Esophagus muscularis mucosa (tissue), 4 donors: ENCODE data around the gene PLEKHA6. TPM values are rescaled to one million over a fixed set of nuclear protein-coding genes. Genes with fewer than 3 reads are reported as not detected.

ENCODE experiments used
- DNase-seq: peaks from one replicate; pipeline ENCODE4 v3.0.0-alpha.2; 2017; ENCODE audit errors: extremely low spot score
- H3K27ac ChIP-seq, 4 donors: fragments of 200-600 bp; sonication (generic); replicated peaks in 1 of 4; 1 replicate in 3 of 4; 2 replicates in 1 of 4; pipeline ENCODE4 v1.5.1; 2016 to 2019; ENCODE audit warnings: mild to moderate bottlenecking in 1 of 4
- H3K27me3 ChIP-seq, 4 donors: fragments of 200-600 bp; sonication (generic); one replicate each; pipeline versions ENCODE4 v1.5.1 to v1.6.0; 2016 to 2019
- H3K36me3 ChIP-seq, 4 donors: fragments of 200-600 bp; sonication (generic); one replicate each; pipeline ENCODE4 v1.5.1; 2016 to 2019
- H3K4me1 ChIP-seq, 4 donors: fragments of 200-600 bp; sonication (generic); one replicate each; pipeline ENCODE4 v1.5.1; 2016 to 2019
- H3K4me3 ChIP-seq, 4 donors: fragments of 200-600 bp; sonication (generic); 1 replicate in 2 of 4; 2 replicates in 2 of 4; pipeline ENCODE4 v1.5.1; 2016 to 2019; ENCODE audit warnings: mild to moderate bottlenecking in 4 of 4, moderate library complexity in 1 of 4
- H3K9me3 ChIP-seq, 4 donors: fragments of 200-600 bp; sonication (generic); 1 replicate in 3 of 4; 2 replicates in 1 of 4; pipeline ENCODE4 v1.5.1; 2016 to 2019
- CTCF ChIP-seq, 3 experiments: fragments of 200-600 bp in 2 of 3; fragments of 450-650 bp in 1 of 3; sonication (generic) in 2 of 3; IDR thresholded peaks; one replicate each; pipeline ENCODE4 v1.5.1; 2017 to 2019; ENCODE audit warnings: antibody characterized with exemption in 3 of 3, mild to moderate bottlenecking in 2 of 3, moderate library complexity in 1 of 3
- EP300 ChIP-seq: sonication (generic); formaldehyde crosslinking; IDR thresholded peaks from one replicate; pipeline ENCODE4 v1.6.1; 2017; ENCODE audit warnings: antibody characterized with exemption
- POLR2A ChIP-seq: fragments of 450-650 bp; IDR thresholded peaks from one replicate; pipeline ENCODE4 v1.6.1; 2017; ENCODE audit warnings: antibody characterized with exemption, moderate library complexity, mild to moderate bottlenecking, low read depth
- POLR2AphosphoS5 ChIP-seq, 2 donors: sonication (generic); formaldehyde crosslinking; IDR thresholded peaks; one replicate each; pipeline ENCODE4 v1.6.1; 2017; ENCODE audit warnings: antibody characterized with exemption in 2 of 2
- WGBS: methylation state at CpG from one replicate; pipeline ENCODE4 v1.1.5; 2018; 5-methylcytosine and 5-hydroxymethylcytosine counted together
- intact Hi-C: fragments of 100-400 bp; cut with DNase I; formaldehyde crosslinking; loops from one replicate; pipeline ENCODE4 v1.15.1; 2023
- total RNA-seq, 4 donors: library from RNA; depleted of rRNA; stranded (reverse); fragments of >200 nt; gene quantifications; one replicate each; pipeline versions ENCODE4 v1.1.0 to v1.2.1, GENCODE V29; 2016

The PLEKHA6 gene
- total RNA-seq, 4 donors from 2014 or later: 11.9 to 22.4 (median 15.9) TPM

GRCh38 chr1:204321665-204322064, 38.1 kb downstream of the PLEKHA6 start:
- 56% methylated on average over 2 of the region's 2 CpGs for WGBS
- no peak overlapping the region for H3K27ac ChIP-seq
- H3K36me3 ChIP-seq: no peaks in the 10 kb centered on the region
- intact Hi-C loops: no loop called here
- peaks cover 0 to 27% (median 9%) of the 10 kb centered on the region in 4 donors for H3K4me1 ChIP-seq
- no peaks in the 10 kb centered on the region for H3K9me3 ChIP-seq
- no peak for DNase-seq
- peaks cover 0 to 9% (median 0%) of the 10 kb centered on the region in 4 donors for H3K27me3 ChIP-seq
- TF ChIP-seq POLR2A (no peak), EP300 (no peak), CTCF (IDR thresholded peaks at IDR 0.05) (no peak), POLR2AphosphoS5 (IDR thresholded peaks at IDR 0.05) (no peak)
- no peak overlapping the region for H3K4me3 ChIP-seq

- Histone ChIP-seq H3K27ac (no peak overlapping the region), H3K9me3 (no peaks in the 10 kb centered on the region), H3K36me3 (no peaks in the 10 kb centered on the region), H3K27me3 (peaks cover 0 to 8% (median 0%) of the 10 kb centered on the region in 4 donors), H3K4me1 (peaks cover 0 to 27% (median 9%) of the 10 kb centered on the region in 4 donors), H3K4me3 (no peak overlapping the region)
- TF ChIP-seq POLR2A (no peak), CTCF (IDR thresholded peaks at IDR 0.05) (no peak), EP300 (no peak), POLR2AphosphoS5 (IDR thresholded peaks at IDR 0.05) (no peak)
- intact Hi-C loops: no loop called here
- 92% methylated on average over 2 of the region's 2 CpGs for WGBS
- no peak for DNase-seq
These were observed 38.7 kb downstream of the PLEKHA6 start for GRCh38 chr1:204321051-204321450.

GRCh38 chr1:204320382-204320804, 39.3 kb downstream of the PLEKHA6 start:
- H3K9me3 ChIP-seq: no peaks in the 10 kb centered on the region
- H3K36me3 ChIP-seq: no peaks in the 10 kb centered on the region
- TF ChIP-seq CTCF (IDR thresholded peaks at IDR 0.05): no peak
- TF ChIP-seq POLR2A: no peak
- TF ChIP-seq EP300: no peak
- no peak for TF ChIP-seq POLR2AphosphoS5 (IDR thresholded peaks at IDR 0.05)
- H3K27ac ChIP-seq: peak overlapping the region in 1 of 4 donors; percentile 39
- peaks cover 0 to 5% (median 0%) of the 10 kb centered on the region in 4 donors for H3K27me3 ChIP-seq
- no peak overlapping the region for H3K4me3 ChIP-seq
- no peak for DNase-seq
- intact Hi-C loops: no loop called here
- 64% methylated on average over 5 of the region's 5 CpGs for WGBS
- peaks cover 0 to 27% (median 9%) of the 10 kb centered on the region in 4 donors for H3K4me1 ChIP-seq

- Histone ChIP-seq H3K27ac (peak overlapping the region in 1 of 4 donors; percentile 39), H3K27me3 (peaks cover 0 to 5% (median 0%) of the 10 kb centered on the region in 4 donors), H3K9me3 (no peaks in the 10 kb centered on the region), H3K4me1 (peaks cover 0 to 27% (median 11%) of the 10 kb centered on the region in 4 donors), H3K36me3 (no peaks in the 10 kb centered on the region), H3K4me3 (no peak overlapping the region)
- WGBS: 79% methylated on average over 6 of the region's 6 CpGs
- TF ChIP-seq EP300: no peak
- no peak for TF ChIP-seq POLR2AphosphoS5 (IDR thresholded peaks at IDR 0.05)
- no peak for TF ChIP-seq CTCF (IDR thresholded peaks at IDR 0.05)
- TF ChIP-seq POLR2A: no peak
- intact Hi-C loops: no loop called here
- DNase-seq: no peak
These were observed 40.3 kb downstream of the PLEKHA6 start for GRCh38 chr1:204319462-204319861.

- H3K9me3 ChIP-seq: no peaks in the 10 kb centered on the region
- peaks cover 0 to 8% (median 0%) of the 10 kb centered on the region in 4 donors for H3K27me3 ChIP-seq
- TF ChIP-seq POLR2AphosphoS5 (IDR thresholded peaks at IDR 0.05) (no peak), POLR2A (no peak), EP300 (no peak), CTCF (IDR thresholded peaks at IDR 0.05) (no peak)
- no peaks in the 10 kb centered on the region for H3K36me3 ChIP-seq
- intact Hi-C loops: no loop called here
- 75% methylated on average over 5 of the region's 5 CpGs for WGBS
- H3K4me3 ChIP-seq: no peak overlapping the region
- no peak for DNase-seq
- peaks cover 0 to 27% (median 11%) of the 10 kb centered on the region in 4 donors for H3K4me1 ChIP-seq
- peak overlapping the region in 2 of 4 donors; percentile 17 to 23 for H3K27ac ChIP-seq
These were observed 40.7 kb downstream of the PLEKHA6 start for GRCh38 chr1:204319027-204319426.
